Right cardiac atrium (tissue), 5 donors: ENCODE data around the gene PRR36. TPM values are rescaled to one million over a fixed set of nuclear protein-coding genes. Genes with fewer than 3 reads are reported as not detected.
A peak's percentile ranks its signal among the peaks of the same experiment; 100 is the strongest.

ENCODE experiments used
- ATAC-seq, 2 donors: fragments of 200-7000 bp; cut with Tn5 transposase; one replicate each; pipeline versions ENCODE4 v1.8.0 to v1.9.1; 2020; ENCODE audit warnings: moderate library complexity in 2 of 2, mild to moderate bottlenecking in 1 of 2
- DNase-seq, 3 donors: peaks; one replicate each; pipeline ENCODE4 v3.0.0-alpha.2; 2020
- H3K27ac ChIP-seq: one replicate; pipeline ENCODE4 v1.5.1; 2013; ENCODE audit warnings: mild to moderate bottlenecking, low read length, control low read depth, moderate library complexity
- H3K27me3 ChIP-seq: one replicate; pipeline ENCODE4 v1.6.1; 2013; ENCODE audit not compliant: control insufficient read depth, insufficient read depth
- H3K4me1 ChIP-seq: one replicate; pipeline ENCODE4 v1.6.1; 2013; ENCODE audit warnings: low read length; ENCODE audit not compliant: control insufficient read depth, insufficient read depth
- H3K4me3 ChIP-seq: one replicate; pipeline ENCODE4 v1.5.1; 2013; ENCODE audit warnings: low read length, control low read depth
- H3K9me3 ChIP-seq: one replicate; pipeline ENCODE4 v1.6.1; 2013; ENCODE audit warnings: low read length; ENCODE audit not compliant: control insufficient read depth
- WGBS: extraction: QIAGEN DNeasy Blood & Tissue Kit; methylation state at CpG from one replicate; pipeline ENCODE4 v1.1.7; 2013; 5-methylcytosine and 5-hydroxymethylcytosine counted together
- intact Hi-C, 4 donors: fragments of 100-400 bp; cut with DNase I; formaldehyde crosslinking; loops; one replicate each; pipeline versions ENCODE4 v1.11.0 to v1.14.0; 2022 to 2023
- polyA plus RNA-seq: library from polyadenylated mRNA; stranded (reverse); fragments of 200-250 nt; gene quantifications from one replicate; pipeline ENCODE4 v1.2.3, GENCODE V29; 2013
- total RNA-seq, 4 donors: library from RNA; stranded (reverse); fragmentation: NEBNext Ultra II Directional; extraction: Animal tissue kit (Norgen Biotek cat#: 25700); gene quantifications; one replicate each; pipeline ENCODE4 v1.2.1, GENCODE V29; 2021
- donor health status: healthy with polysubstance abuse.
- donor health status: DM: no; HTN: yes; CAD: no.
- donor health status: DM: no; HTN: no; CAD: no.
- donor health status: DM: no; HTN: yes; CAD: no; lungs with severe emphysema.
- donor health status: DM: yes; HTN: yes; CAD: no.

Gene PRR36
- total and polyA plus RNA-seq, 5 donors = 0.11 to 0.34 (median 0.29) TPM; not detected in 2

DNA sequence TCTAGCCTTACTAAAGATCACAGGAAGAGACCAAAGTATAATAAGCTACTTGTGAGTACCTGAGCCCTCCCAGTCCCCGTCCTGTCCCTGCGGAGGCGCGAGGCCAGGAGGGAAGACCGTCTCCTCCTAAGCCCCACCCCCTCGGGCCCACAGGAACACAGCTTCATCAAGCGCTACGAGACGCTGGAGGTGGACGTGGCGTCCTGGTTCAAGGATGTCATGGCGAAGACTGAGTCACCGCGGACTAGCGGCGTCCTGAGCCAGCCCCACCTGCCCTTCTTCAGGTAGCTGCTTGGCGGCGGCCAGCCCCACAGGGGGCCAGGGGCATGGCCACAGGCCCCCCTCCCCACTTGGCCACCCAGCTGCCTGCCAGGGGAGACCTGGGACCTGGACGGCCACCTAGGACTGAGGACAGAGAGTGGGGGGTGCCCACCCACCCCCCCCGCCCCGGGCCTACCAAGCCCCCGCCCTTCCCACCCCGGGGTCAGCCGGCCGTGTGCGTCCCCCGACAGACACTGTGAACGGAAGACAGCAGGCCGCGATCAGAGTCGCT is 38.0 kb upstream of the PRR36 start:
- no peak for ATAC-seq
- no peak overlapping the region for H3K4me3 ChIP-seq
- no peak overlapping the region for H3K27ac ChIP-seq
- H3K27me3 ChIP-seq = no peaks in the 10 kb centered on the region
- no peaks in the 10 kb centered on the region for H3K9me3 ChIP-seq
- H3K4me1 ChIP-seq = no peaks in the 10 kb centered on the region
- peak; percentile 13 to 54 (median 48) for DNase-seq
- WGBS = 90% methylated on average over 31 of the region's 31 CpGs
- intact Hi-C loops = no loop called here

DNA sequence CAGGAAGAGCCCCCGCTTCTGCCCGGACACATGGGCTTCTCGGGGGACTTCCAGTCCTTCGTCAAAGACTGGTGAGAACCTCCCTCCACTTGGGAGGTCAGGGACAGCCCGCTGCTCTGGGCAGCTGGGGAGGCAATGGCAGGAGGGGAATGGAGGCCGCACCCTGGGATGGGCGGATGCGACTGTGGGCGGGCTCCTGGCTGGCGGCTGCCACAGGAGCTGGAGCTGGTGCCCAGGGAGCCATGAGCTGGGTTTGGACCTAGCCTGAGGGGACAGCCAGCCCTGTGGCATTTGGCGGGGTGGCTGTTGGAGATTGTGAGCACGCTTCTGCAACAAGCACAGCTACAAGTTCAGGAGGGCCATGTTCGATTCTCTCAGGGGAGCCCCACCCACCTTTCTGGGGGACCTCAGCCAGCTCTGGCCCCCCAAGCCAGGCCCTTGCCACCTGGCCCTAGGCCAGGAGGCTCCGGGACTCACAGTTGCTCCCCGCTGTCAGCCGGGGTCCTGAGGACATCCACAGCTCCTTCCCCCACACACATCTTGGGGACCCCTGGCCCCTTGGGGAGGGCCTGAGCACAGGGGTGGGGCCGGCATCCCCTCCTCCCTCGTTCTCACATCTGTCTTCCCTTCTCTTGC is 37.4 kb upstream of the PRR36 start:
- Histone ChIP-seq H3K27ac (no peak overlapping the region), H3K27me3 (no peaks in the 10 kb centered on the region), H3K4me3 (no peak overlapping the region), H3K4me1 (no peaks in the 10 kb centered on the region), H3K9me3 (no peaks in the 10 kb centered on the region)
- WGBS = 90% methylated on average over 18 of the region's 18 CpGs
- intact Hi-C loops = no loop called here
- DNase-seq = peak; percentile 8 to 55 (median 55)
- no peak for ATAC-seq

DNA sequence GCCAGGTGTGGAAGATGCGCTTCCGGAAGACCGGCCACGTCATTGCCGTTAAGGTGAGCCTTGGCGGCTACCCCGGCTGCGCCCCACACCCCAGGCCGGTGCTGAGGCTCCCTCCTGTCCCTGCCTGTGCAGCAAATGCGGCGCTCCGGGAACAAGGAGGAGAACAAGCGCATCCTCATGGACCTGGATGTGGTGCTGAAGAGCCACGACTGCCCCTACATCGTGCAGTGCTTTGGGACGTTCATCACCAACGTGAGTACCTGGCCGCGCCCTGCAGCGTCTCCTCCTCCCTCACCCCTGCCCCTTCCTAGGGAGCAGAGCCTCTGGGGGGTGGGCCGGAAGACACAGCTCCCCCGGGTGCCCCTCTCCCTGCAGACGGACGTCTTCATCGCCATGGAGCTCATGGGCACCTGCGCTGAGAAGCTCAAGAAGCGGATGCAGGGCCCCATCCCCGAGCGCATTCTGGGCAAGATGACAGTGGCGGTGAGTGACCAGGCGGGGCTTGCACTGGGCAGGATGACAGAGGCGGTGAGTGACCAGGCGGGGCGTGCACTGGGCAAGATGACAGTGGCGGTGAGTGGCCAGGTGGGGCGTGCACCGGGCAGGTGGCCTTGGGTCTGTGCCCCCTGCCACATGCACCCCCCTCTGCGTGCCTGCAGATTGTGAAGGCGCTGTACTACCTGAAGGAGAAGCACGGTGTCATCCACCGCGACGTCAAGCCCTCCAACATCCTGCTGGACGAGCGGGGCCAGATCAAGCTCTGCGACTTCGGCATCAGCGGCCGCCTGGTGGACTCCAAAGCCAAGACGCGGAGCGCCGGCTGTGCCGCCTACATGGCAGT is 36.4 kb upstream of the PRR36 start:
- H3K9me3 ChIP-seq = no peaks in the 10 kb centered on the region
- H3K4me3 ChIP-seq = no peak overlapping the region
- intact Hi-C loops = no loop called here
- no peak overlapping the region for H3K27ac ChIP-seq
- 93% methylated on average over 54 of the region's 54 CpGs for WGBS
- H3K4me1 ChIP-seq = no peaks in the 10 kb centered on the region
- ATAC-seq (no peak), DNase-seq (peak; percentile 11 to 65 (median 45))
- no peaks in the 10 kb centered on the region for H3K27me3 ChIP-seq

DNA sequence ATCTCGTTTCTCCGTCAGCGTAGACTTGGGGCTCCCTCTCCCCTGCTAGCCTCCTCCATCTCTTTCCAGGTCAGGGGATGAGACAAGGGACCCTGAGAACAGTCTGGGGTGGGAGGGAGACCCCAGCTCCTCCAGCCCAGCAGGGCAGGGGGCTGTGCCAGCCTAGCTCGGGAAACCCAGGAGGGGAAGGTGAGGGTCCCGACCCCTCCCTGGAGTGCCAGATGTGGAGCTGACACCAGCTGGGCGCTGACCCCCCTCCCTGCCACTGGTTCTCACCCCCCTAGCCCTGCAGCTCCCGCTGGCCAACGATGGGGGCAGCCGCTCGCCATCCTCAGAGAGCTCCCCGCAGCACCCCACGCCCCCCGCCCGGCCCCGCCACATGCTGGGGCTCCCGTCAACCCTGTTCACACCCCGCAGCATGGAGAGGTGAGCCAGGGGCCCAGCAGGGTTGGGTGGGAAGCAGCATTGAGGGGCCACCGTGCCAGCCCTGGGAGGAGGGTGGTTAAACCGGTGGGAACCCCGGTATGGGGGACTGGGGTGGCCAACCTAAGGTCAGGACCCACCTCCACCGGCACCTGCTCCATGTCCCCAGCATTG is 35.4 kb upstream of the PRR36 start:
- no peak for ATAC-seq
- WGBS = 90% methylated on average over 21 of the region's 21 CpGs
- intact Hi-C loops = no loop called here
- Histone ChIP-seq H3K27ac (no peak overlapping the region), H3K4me1 (peaks cover 3% of the 10 kb centered on the region), H3K9me3 (no peaks in the 10 kb centered on the region), H3K4me3 (no peak overlapping the region), H3K27me3 (no peaks in the 10 kb centered on the region)
- peak in 2 of 3 donors; percentile 32 to 59 for DNase-seq

DNA sequence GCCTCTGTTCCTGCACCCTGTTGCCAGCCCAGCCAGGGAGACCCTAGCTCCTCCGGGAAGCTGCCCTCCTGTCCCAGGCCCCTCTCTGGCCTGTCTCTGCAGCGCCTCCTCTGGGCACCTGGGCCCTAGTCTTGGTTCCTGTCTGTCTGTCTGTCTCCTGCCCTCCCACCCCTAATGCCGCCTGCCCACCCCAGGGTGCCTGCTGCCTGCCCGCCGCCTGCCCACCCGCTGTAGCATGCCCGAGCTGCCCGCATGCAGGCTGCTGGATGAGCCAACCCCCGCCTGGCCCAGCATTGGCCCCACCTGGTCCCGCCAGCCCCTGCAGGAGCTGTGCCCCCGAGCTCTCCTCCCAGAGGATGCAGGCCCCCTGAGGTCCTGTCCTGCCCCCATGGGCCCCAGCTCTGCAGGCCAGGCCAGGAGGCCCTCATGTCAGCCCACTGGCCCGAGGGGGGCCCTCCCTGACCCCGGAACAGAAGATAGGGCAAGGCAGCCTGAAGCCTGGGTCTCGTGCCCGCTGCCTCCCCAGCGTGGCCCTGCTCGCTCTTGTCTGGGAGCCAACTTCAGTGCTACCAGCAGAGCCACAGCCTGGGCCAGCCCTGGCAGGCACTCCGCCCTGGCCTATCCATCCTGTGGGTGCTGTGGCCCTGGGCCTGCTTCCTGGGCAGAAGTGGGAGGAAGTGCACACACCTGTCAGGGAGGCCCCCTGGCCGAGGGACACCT is 34.7 kb upstream of the PRR36 start:
- WGBS = 86% methylated on average over 19 of the region's 19 CpGs
- Histone ChIP-seq H3K4me3 (no peak overlapping the region), H3K4me1 (peaks cover 5% of the 10 kb centered on the region), H3K27ac (no peak overlapping the region), H3K9me3 (no peaks in the 10 kb centered on the region), H3K27me3 (no peaks in the 10 kb centered on the region)
- peak in 2 of 3 donors; percentile 48 to 70 for DNase-seq
- intact Hi-C loops = no loop called here
- no peak for ATAC-seq

DNA sequence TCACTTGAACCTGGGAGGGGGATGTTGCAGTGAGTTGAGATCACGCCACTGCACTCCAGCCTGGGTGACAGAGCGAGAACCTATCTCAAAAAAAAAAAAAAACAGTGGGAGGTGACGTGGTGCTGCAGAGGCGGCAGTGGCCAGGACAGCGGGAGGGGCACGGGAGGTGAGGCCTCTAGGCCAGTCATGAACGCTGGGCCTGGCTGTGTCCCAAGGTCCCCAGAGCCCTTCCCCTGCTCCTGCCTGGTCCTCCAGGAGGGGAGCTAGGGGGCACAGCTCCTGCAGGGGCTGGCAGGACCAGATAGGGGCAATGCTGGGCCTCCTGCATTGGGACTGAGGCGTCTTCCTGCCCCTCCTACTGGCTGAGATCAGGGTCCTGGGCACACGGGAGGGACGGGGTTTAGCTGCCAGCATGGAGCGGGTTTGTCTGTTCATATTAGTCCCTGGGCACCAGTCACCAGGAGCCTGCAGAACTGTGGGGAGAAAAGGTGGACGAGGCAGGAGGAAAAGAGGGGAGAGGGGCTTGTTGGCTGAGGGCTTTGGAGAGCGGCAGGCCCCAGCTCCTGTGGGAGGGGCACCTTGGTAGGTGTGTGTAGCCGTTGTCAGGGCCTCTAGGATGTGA is 34.0 kb upstream of the PRR36 start:
- no peak overlapping the region for H3K27ac ChIP-seq
- no peaks in the 10 kb centered on the region for H3K9me3 ChIP-seq
- no peak overlapping the region for H3K4me3 ChIP-seq
- intact Hi-C loops = no loop called here
- peaks cover 5% of the 10 kb centered on the region for H3K4me1 ChIP-seq
- ATAC-seq (no peak), DNase-seq (peak in 2 of 3 donors; percentile 54 to 61)
- H3K27me3 ChIP-seq = no peaks in the 10 kb centered on the region
- WGBS = 70% methylated on average over 14 of the region's 14 CpGs

DNA sequence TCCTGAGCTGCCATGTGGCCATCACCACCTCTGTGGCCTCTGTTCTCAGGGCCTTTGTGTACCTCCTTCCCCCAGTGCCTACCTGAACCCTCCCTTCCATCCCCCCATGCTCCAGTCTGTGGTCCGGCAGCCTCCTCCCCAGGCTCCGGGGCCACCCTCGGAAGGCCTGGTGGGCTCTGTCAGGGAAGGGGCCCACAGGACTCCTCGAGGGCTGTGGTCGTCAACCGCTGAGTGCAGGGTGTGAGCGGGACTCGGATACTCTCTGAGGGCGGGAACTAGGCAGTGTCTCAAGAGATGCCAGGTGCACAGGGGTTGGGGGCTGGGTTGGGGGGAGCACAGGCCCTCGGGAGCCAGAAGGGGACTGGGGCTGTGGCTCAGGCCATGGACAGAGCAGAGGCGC is 33.4 kb upstream of the PRR36 start:
- WGBS = 90% methylated on average over 11 of the region's 11 CpGs

DNA sequence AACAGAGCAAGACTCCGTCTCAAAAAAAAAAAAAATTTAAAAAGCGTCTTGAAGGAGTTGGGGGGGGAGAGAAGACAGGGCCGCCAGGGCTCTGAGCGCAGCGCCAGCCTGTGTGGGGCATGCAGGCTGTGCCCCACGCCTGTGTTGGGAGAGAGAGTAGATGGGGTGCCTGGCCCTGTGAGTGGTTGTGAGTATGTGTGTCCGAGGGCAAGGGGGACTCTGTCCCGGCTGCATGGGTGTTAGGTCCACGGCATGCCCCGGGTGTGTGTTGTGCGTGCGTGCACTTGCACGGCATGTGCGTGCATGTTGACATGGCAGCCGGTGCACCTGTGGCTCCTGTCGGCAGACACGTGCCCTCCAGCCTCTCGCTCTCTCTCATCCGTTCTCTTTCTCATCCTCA is 32.9 kb upstream of the PRR36 start:
- Histone ChIP-seq H3K4me3 (no peak overlapping the region), H3K9me3 (no peaks in the 10 kb centered on the region), H3K4me1 (peaks cover 5% of the 10 kb centered on the region), H3K27ac (no peak overlapping the region), H3K27me3 (no peaks in the 10 kb centered on the region)
- intact Hi-C loops = no loop called here
- WGBS = 94% methylated on average over 19 of the region's 19 CpGs
- DNase-seq (no peak), ATAC-seq (no peak)

More for the DNA sequence above, 33.4 kb upstream of the PRR36 start:
- DNase-seq (peak in 1 of 3 donors; percentile 41), ATAC-seq (no peak)
- H3K4me1 ChIP-seq = peaks cover 5% of the 10 kb centered on the region
- intact Hi-C loops = no loop called here
- H3K9me3 ChIP-seq = no peaks in the 10 kb centered on the region
- no peaks in the 10 kb centered on the region for H3K27me3 ChIP-seq
- H3K27ac ChIP-seq = no peak overlapping the region
- H3K4me3 ChIP-seq = no peak overlapping the region

DNA sequence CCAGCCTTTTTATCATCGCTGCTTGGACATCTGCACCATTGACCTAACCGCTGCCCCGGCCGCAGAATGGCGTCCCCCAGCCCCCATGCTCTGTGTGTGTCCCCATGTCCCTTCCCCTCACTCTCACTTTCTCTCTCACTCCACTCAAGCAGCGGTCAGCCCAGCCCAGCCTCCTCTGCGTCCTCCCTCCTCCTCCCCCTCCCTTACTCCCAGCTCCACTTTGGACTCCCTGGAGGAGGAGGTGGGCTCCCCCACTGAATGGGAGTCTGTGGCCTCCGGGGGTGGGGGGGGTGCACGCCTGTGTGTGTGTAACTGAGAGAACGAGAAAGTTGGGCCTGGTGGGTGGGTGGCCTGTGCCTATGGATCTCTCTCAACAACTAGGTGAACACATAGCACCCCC is 31.7 kb upstream of the PRR36 start:
- DNase-seq = peak in 1 of 3 donors; percentile 55
- H3K4me1 ChIP-seq = peaks cover 5% of the 10 kb centered on the region
- no peak for ATAC-seq
- intact Hi-C loops = no loop called here
- no peak overlapping the region for H3K4me3 ChIP-seq
- H3K9me3 ChIP-seq = no peaks in the 10 kb centered on the region
- H3K27ac ChIP-seq = no peak overlapping the region
- WGBS = 88% methylated on average over 10 of the region's 10 CpGs
- no peaks in the 10 kb centered on the region for H3K27me3 ChIP-seq

DNA sequence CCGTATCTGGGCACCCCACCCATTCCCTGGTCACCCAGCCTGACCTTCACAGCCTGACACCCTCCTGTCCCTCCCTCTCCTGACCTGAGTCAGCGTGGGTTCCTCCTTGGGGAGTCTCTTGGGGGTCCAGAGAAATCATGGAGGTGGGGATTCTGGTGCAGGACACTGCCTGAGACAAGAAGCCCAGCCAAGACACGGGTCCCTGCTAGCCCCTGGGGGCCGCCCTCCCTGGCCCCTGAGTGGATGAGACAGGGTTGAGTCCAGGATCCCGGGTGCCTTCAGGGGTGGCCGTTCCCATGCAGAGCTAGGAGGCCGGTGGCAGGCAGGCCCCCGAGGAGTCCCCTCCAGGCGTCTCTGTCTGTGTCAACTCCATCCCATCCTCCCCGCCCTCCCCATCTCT is 31.1 kb upstream of the PRR36 start:
- H3K9me3 ChIP-seq = no peaks in the 10 kb centered on the region
- intact Hi-C loops = no loop called here
- WGBS = 68% methylated on average over 10 of the region's 10 CpGs
- ATAC-seq = no peak
- no peaks in the 10 kb centered on the region for H3K27me3 ChIP-seq
- no peak overlapping the region for H3K27ac ChIP-seq
- peak in 2 of 3 donors; percentile 55 to 67 for DNase-seq
- H3K4me3 ChIP-seq = no peak overlapping the region
- peaks cover 5% of the 10 kb centered on the region for H3K4me1 ChIP-seq
